WTC11 (cell line): ENCODE results near the gene IPCEF1. TPM values are rescaled to one million over a fixed set of nuclear protein-coding genes. Genes with fewer than 3 reads are reported as not detected.

Experiments
- ATAC-seq: fragments of 200-7000 bp; cut with Tn5 transposase; 2 replicates; pipeline ENCODE4 v1.10.0; 2021; ENCODE audit warnings: mild to moderate bottlenecking, moderate library complexity
- CTCF ChIA-PET: fragments of 300-600 bp; sonication (Branson Sonifier 250); formaldehyde crosslinking; loops from one replicate; lab custom pipeline; 2021; ENCODE audit warnings: antibody characterized with exemption; lab: Charles Lee
- POLR2A ChIA-PET: fragments of 350-600 bp; sonication (Branson Sonifier 250); formaldehyde crosslinking; loops from one replicate; lab custom pipeline; 2021; ENCODE audit warnings: antibody characterized with exemption; lab: Charles Lee
- DNase-seq: peaks from one replicate; pipeline ENCODE4 v3.0.0; 2021; ENCODE audit warnings: low spot score
- H3K27ac Mint-ChIP-seq: 2 replicates; pipeline ENCODE4 v1.8.0; 2021; ENCODE audit warnings: mixed read lengths
- H3K27me3 Mint-ChIP-seq: 2 replicates; pipeline ENCODE4 v1.8.0; 2021; ENCODE audit warnings: low read depth, mild to moderate bottlenecking, moderate library complexity, mixed read lengths
- H3K36me3 Mint-ChIP-seq: 2 replicates; pipeline ENCODE4 v1.8.0; 2021; ENCODE audit warnings: mixed read lengths
- H3K4me1 Mint-ChIP-seq: 2 replicates; pipeline ENCODE4 v1.8.0; 2022; ENCODE audit warnings: mixed read lengths
- H3K4me3 Mint-ChIP-seq: 2 replicates; pipeline ENCODE4 v1.8.0; 2021; ENCODE audit warnings: mild to moderate bottlenecking, moderate library complexity, mixed read lengths
- H3K9me3 Mint-ChIP-seq: 2 replicates; pipeline ENCODE4 v1.8.0; 2021; ENCODE audit warnings: mixed read lengths
- EMX1 ChIP-seq: fragments of 250-450 bp; sonication (Bioruptor Pico); IDR thresholded peaks from 2 replicates; pipeline ENCODE4 v1.8.0; 2021; ENCODE audit warnings: mild to moderate bottlenecking
- GRHL2 ChIP-seq: fragments of 250-450 bp; sonication (Bioruptor Pico); IDR thresholded peaks from 2 replicates; pipeline ENCODE4 v1.8.0; 2022; ENCODE audit warnings: mild to moderate bottlenecking, moderate library complexity; ENCODE audit not compliant: insufficient replicate concordance, severe bottlenecking
- IRF2 ChIP-seq: sonication (generic); formaldehyde crosslinking; IDR thresholded peaks from 2 replicates; pipeline ENCODE4 v1.8.0; 2022; ENCODE audit warnings: low read depth, missing genetic modification reagents, borderline replicate concordance
- MXD4 ChIP-seq: fragments of 250-450 bp; sonication (Bioruptor Pico); IDR thresholded peaks from 2 replicates; pipeline ENCODE4 v1.8.0; 2021; ENCODE audit warnings: mild to moderate bottlenecking, moderate library complexity, borderline replicate concordance
- NR3C1 ChIP-seq: sonication (generic); formaldehyde crosslinking; conservative IDR thresholded peaks from 2 replicates; pipeline ENCODE4 v1.8.1; 2023; ENCODE audit warnings: low read depth, mild to moderate bottlenecking, missing genetic modification reagents
- OVOL2 ChIP-seq: fragments of 250-450 bp; sonication (Bioruptor Pico); IDR thresholded peaks from 2 replicates; pipeline ENCODE4 v1.9.0; 2021; ENCODE audit warnings: mild to moderate bottlenecking, borderline replicate concordance
- SMAD3 ChIP-seq: sonication (generic); formaldehyde crosslinking; IDR thresholded peaks from 2 replicates; pipeline ENCODE4 v1.8.0; 2022; ENCODE audit warnings: missing genetic modification reagents, mild to moderate bottlenecking, borderline replicate concordance
- SP1 ChIP-seq: sonication (generic); formaldehyde crosslinking; conservative IDR thresholded peaks from 2 replicates; pipeline ENCODE4 v1.8.1; 2022; ENCODE audit warnings: missing genetic modification reagents
- ZNF138 ChIP-seq: sonication (generic); formaldehyde crosslinking; conservative IDR thresholded peaks from 2 replicates; pipeline ENCODE4 v1.8.1; 2022; ENCODE audit warnings: mild to moderate bottlenecking, moderate library complexity, missing genetic modification reagents
- ZNF416 ChIP-seq: fragments of 250-450 bp; sonication (Bioruptor Pico); IDR thresholded peaks from 2 replicates; pipeline ENCODE4 v1.9.0; 2021; ENCODE audit warnings: mild to moderate bottlenecking, inconsistent platforms
- total RNA-seq: library from RNA; stranded (reverse); gene quantifications from 3 replicates; pipeline ENCODE4 v1.2.3, GENCODE V29; 2021
- TF ChIP-seq, protein P1 (sequence below): fragments of 250-450 bp; sonication (Bioruptor Pico); IDR thresholded peaks from 2 replicates; pipeline ENCODE4 v1.8.0; 2021; ENCODE audit warnings: mild to moderate bottlenecking
- TF ChIP-seq, protein P2 (sequence below): sonication (generic); formaldehyde crosslinking; IDR thresholded peaks from 2 replicates; pipeline ENCODE4 v1.8.1; 2023; ENCODE audit warnings: mild to moderate bottlenecking, missing genetic modification reagents
- TF ChIP-seq, protein P3 (sequence below): fragments of 250-450 bp; sonication (Bioruptor Pico); IDR thresholded peaks from 2 replicates; pipeline ENCODE4 v1.9.0; 2021; ENCODE audit warnings: mild to moderate bottlenecking
- TF ChIP-seq, protein P4 (sequence below): fragments of 250-450 bp; sonication (Bioruptor Pico); IDR thresholded peaks from 2 replicates; pipeline ENCODE4 v1.9.0; 2021; ENCODE audit warnings: mild to moderate bottlenecking
- TF ChIP-seq, protein P5 (sequence below): sonication (generic); formaldehyde crosslinking; IDR thresholded peaks from 2 replicates; pipeline ENCODE4 v1.8.0; 2022; ENCODE audit warnings: mild to moderate bottlenecking, missing genetic modification reagents
- TF ChIP-seq, protein P6 (sequence below): sonication (generic); formaldehyde crosslinking; conservative IDR thresholded peaks from 2 replicates; pipeline ENCODE4 v1.8.1; 2023; ENCODE audit warnings: mild to moderate bottlenecking, low read depth, missing genetic modification reagents, moderate library complexity
- TF ChIP-seq, protein P7 (sequence below): sonication (generic); formaldehyde crosslinking; IDR thresholded peaks from 2 replicates; pipeline ENCODE4 v1.8.1; 2023; ENCODE audit warnings: mild to moderate bottlenecking, missing genetic modification reagents, borderline replicate concordance
- TF ChIP-seq, protein P8 (sequence below): fragments of 200-600 bp; IDR thresholded peaks from 2 replicates; pipeline ENCODE4 v1.8.0; 2022; ENCODE audit warnings: antibody characterized with exemption
- TF ChIP-seq, protein P9 (sequence below): sonication (generic); formaldehyde crosslinking; IDR thresholded peaks from 2 replicates; pipeline ENCODE4 v1.8.0; 2022; ENCODE audit warnings: mild to moderate bottlenecking, missing genetic modification reagents

IPCEF1 gene
- total RNA-seq, 1 experiment from 2014 or later: 1.3 TPM

DNA sequence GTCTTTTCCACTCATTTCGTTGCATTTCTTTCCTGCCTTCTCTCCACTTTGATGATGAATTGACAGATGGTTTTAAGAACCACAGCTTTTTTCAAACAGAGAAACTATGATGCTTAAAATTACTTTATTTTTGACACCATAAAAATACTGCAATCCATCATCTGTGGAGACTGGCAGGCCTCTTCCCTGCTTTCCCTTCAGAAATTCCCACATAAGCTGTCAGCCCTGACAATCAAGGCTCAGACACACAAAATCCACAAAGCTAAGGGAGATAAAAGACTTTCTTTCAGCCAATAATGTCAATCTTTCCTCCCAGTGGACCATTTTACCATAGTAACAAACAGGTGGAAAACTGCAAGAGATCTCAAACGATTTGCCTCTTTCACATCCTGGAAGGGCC lies 82.4 kb downstream of the IPCEF1 start:
- no peaks in the 10 kb centered on the region for H3K27me3 Mint-ChIP-seq
- H3K27ac Mint-ChIP-seq: no peak overlapping the region
- POLR2A ChIA-PET: no interaction called here

More for the DNA sequence above, 82.4 kb downstream of the IPCEF1 start:
- Mint-ChIP-seq H3K4me3 (no peak overlapping the region), H3K36me3 (no peaks in the 10 kb centered on the region; the same call in 1 of the 2 replicates), H3K9me3 (peaks cover 5% of the 10 kb centered on the region), H3K4me1 (peaks cover 6% of the 10 kb centered on the region)
- no peak for ATAC-seq
- CTCF ChIA-PET: no interaction called here
- no peak for DNase-seq
- TF ChIP-seq, protein P1, sequence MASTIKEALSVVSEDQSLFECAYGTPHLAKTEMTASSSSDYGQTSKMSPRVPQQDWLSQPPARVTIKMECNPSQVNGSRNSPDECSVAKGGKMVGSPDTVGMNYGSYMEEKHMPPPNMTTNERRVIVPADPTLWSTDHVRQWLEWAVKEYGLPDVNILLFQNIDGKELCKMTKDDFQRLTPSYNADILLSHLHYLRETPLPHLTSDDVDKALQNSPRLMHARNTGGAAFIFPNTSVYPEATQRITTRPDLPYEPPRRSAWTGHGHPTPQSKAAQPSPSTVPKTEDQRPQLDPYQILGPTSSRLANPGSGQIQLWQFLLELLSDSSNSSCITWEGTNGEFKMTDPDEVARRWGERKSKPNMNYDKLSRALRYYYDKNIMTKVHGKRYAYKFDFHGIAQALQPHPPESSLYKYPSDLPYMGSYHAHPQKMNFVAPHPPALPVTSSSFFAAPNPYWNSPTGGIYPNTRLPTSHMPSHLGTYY (CRISPR knock-in tag): no peak
- TF ChIP-seq, protein P2, sequence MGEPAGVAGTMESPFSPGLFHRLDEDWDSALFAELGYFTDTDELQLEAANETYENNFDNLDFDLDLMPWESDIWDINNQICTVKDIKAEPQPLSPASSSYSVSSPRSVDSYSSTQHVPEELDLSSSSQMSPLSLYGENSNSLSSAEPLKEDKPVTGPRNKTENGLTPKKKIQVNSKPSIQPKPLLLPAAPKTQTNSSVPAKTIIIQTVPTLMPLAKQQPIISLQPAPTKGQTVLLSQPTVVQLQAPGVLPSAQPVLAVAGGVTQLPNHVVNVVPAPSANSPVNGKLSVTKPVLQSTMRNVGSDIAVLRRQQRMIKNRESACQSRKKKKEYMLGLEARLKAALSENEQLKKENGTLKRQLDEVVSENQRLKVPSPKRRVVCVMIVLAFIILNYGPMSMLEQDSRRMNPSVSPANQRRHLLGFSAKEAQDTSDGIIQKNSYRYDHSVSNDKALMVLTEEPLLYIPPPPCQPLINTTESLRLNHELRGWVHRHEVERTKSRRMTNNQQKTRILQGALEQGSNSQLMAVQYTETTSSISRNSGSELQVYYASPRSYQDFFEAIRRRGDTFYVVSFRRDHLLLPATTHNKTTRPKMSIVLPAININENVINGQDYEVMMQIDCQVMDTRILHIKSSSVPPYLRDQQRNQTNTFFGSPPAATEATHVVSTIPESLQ: no peak
- TF ChIP-seq SP1 (CRISPR knock-in tag) (no peak), MXD4 (CRISPR knock-in tag) (no peak), OVOL2 (CRISPR knock-in tag) (no peak), IRF2 (CRISPR knock-in tag) (no peak), ZNF138 (no peak), GRHL2 (CRISPR knock-in tag) (no peak), SMAD3 (CRISPR knock-in tag) (no peak), ZNF416 (CRISPR knock-in tag) (no peak), EMX1 (CRISPR knock-in tag) (no peak), NR3C1 (CRISPR knock-in tag) (no peak)
- TF ChIP-seq, protein P3, sequence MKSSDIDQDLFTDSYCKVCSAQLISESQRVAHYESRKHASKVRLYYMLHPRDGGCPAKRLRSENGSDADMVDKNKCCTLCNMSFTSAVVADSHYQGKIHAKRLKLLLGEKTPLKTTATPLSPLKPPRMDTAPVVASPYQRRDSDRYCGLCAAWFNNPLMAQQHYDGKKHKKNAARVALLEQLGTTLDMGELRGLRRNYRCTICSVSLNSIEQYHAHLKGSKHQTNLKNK (CRISPR knock-in tag): no peak
- TF ChIP-seq, protein P4, sequence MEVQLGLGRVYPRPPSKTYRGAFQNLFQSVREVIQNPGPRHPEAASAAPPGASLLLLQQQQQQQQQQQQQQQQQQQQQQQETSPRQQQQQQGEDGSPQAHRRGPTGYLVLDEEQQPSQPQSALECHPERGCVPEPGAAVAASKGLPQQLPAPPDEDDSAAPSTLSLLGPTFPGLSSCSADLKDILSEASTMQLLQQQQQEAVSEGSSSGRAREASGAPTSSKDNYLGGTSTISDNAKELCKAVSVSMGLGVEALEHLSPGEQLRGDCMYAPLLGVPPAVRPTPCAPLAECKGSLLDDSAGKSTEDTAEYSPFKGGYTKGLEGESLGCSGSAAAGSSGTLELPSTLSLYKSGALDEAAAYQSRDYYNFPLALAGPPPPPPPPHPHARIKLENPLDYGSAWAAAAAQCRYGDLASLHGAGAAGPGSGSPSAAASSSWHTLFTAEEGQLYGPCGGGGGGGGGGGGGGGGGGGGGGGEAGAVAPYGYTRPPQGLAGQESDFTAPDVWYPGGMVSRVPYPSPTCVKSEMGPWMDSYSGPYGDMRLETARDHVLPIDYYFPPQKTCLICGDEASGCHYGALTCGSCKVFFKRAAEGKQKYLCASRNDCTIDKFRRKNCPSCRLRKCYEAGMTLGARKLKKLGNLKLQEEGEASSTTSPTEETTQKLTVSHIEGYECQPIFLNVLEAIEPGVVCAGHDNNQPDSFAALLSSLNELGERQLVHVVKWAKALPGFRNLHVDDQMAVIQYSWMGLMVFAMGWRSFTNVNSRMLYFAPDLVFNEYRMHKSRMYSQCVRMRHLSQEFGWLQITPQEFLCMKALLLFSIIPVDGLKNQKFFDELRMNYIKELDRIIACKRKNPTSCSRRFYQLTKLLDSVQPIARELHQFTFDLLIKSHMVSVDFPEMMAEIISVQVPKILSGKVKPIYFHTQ: no peak
- TF ChIP-seq, protein P5, sequence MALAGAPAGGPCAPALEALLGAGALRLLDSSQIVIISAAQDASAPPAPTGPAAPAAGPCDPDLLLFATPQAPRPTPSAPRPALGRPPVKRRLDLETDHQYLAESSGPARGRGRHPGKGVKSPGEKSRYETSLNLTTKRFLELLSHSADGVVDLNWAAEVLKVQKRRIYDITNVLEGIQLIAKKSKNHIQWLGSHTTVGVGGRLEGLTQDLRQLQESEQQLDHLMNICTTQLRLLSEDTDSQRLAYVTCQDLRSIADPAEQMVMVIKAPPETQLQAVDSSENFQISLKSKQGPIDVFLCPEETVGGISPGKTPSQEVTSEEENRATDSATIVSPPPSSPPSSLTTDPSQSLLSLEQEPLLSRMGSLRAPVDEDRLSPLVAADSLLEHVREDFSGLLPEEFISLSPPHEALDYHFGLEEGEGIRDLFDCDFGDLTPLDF (CRISPR knock-in tag): no peak
- TF ChIP-seq, protein P6, sequence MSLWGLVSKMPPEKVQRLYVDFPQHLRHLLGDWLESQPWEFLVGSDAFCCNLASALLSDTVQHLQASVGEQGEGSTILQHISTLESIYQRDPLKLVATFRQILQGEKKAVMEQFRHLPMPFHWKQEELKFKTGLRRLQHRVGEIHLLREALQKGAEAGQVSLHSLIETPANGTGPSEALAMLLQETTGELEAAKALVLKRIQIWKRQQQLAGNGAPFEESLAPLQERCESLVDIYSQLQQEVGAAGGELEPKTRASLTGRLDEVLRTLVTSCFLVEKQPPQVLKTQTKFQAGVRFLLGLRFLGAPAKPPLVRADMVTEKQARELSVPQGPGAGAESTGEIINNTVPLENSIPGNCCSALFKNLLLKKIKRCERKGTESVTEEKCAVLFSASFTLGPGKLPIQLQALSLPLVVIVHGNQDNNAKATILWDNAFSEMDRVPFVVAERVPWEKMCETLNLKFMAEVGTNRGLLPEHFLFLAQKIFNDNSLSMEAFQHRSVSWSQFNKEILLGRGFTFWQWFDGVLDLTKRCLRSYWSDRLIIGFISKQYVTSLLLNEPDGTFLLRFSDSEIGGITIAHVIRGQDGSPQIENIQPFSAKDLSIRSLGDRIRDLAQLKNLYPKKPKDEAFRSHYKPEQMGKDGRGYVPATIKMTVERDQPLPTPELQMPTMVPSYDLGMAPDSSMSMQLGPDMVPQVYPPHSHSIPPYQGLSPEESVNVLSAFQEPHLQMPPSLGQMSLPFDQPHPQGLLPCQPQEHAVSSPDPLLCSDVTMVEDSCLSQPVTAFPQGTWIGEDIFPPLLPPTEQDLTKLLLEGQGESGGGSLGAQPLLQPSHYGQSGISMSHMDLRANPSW (CRISPR knock-in tag): no peak
- TF ChIP-seq, protein P7, sequence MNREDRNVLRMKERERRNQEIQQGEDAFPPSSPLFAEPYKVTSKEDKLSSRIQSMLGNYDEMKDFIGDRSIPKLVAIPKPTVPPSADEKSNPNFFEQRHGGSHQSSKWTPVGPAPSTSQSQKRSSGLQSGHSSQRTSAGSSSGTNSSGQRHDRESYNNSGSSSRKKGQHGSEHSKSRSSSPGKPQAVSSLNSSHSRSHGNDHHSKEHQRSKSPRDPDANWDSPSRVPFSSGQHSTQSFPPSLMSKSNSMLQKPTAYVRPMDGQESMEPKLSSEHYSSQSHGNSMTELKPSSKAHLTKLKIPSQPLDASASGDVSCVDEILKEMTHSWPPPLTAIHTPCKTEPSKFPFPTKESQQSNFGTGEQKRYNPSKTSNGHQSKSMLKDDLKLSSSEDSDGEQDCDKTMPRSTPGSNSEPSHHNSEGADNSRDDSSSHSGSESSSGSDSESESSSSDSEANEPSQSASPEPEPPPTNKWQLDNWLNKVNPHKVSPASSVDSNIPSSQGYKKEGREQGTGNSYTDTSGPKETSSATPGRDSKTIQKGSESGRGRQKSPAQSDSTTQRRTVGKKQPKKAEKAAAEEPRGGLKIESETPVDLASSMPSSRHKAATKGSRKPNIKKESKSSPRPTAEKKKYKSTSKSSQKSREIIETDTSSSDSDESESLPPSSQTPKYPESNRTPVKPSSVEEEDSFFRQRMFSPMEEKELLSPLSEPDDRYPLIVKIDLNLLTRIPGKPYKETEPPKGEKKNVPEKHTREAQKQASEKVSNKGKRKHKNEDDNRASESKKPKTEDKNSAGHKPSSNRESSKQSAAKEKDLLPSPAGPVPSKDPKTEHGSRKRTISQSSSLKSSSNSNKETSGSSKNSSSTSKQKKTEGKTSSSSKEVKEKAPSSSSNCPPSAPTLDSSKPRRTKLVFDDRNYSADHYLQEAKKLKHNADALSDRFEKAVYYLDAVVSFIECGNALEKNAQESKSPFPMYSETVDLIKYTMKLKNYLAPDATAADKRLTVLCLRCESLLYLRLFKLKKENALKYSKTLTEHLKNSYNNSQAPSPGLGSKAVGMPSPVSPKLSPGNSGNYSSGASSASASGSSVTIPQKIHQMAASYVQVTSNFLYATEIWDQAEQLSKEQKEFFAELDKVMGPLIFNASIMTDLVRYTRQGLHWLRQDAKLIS (CRISPR knock-in tag): no peak
- TF ChIP-seq, protein P8, sequence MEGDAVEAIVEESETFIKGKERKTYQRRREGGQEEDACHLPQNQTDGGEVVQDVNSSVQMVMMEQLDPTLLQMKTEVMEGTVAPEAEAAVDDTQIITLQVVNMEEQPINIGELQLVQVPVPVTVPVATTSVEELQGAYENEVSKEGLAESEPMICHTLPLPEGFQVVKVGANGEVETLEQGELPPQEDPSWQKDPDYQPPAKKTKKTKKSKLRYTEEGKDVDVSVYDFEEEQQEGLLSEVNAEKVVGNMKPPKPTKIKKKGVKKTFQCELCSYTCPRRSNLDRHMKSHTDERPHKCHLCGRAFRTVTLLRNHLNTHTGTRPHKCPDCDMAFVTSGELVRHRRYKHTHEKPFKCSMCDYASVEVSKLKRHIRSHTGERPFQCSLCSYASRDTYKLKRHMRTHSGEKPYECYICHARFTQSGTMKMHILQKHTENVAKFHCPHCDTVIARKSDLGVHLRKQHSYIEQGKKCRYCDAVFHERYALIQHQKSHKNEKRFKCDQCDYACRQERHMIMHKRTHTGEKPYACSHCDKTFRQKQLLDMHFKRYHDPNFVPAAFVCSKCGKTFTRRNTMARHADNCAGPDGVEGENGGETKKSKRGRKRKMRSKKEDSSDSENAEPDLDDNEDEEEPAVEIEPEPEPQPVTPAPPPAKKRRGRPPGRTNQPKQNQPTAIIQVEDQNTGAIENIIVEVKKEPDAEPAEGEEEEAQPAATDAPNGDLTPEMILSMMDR: no peak
- TF ChIP-seq, protein P9, sequence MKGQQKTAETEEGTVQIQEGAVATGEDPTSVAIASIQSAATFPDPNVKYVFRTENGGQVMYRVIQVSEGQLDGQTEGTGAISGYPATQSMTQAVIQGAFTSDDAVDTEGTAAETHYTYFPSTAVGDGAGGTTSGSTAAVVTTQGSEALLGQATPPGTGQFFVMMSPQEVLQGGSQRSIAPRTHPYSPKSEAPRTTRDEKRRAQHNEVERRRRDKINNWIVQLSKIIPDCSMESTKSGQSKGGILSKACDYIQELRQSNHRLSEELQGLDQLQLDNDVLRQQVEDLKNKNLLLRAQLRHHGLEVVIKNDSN (CRISPR knock-in tag): no peak
